HG02981 (cell line): ENCODE data around the gene RNLS.
"Not testable (repeated sequence)": the region's sequence is repeated elsewhere in the genome, so short reads cannot be mapped to it uniquely, and the experiment has no call there.

Experiments used
- ATAC-seq: cut with Tn5 transposase; IDR thresholded peaks from one replicate; pipeline ENCODE4 v1.9.1; 2021; ENCODE audit warnings: mild to moderate bottlenecking, moderate library complexity; ENCODE audit not compliant: unreplicated experiment

RNLS gene

DNA sequence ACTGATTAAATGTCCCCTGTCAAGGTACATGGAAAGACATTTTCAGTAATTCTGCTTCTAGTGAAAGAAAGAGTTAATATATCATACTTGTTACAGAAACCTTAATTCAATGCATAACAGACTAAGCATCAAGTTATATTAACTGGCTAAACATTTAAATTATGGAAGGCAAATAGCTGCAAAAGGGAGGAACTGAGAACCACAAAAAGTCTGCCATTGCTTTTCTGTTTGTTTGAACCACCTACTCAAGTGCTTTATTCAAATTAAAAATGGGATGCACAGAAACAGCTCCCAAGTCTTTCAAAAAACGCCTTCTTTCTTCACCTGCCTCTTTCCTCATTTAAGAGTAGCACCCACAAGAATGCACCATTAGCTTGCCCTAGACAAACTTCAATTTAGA is 271.9 kb downstream of the RNLS start:
- ATAC-seq: no peak

DNA sequence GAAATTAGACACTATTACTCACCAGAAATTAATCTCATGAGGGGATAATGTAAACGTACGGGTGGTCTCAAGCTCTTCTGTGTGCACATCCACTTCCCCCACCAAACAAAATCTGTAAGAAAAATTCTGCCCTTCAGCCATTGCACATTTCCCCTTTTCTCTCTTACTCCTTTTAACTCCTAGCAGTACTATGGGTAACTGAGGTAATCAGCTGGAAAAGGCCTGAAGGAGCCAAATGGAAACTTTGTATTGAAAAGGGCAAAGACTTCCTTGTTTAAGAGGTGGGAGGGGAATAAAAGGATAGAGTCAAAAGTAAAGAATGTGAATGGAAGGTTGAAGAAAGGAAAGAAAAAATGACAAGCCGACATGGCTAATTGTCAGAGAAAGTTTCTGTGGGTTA is 273.8 kb downstream of the RNLS start:
- ATAC-seq: no peak

DNA sequence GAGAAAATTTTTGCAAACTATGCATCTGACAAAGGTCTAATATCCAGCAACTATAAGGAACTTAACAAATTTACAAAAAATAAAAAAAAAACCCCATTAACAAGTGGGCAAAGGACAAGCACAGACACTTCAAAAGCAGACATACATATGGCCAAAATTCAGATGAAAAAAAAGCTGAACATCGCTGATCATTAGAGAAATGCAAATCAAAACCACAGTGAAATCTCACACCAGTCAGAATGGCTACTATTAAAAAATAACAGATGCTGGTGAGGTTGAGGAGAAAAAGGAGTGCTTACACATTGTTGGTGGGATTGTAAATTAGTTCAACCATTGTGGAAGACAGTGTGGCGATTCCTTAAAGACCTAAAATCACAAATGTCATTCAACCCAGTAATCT is 274.8 kb downstream of the RNLS start:
- ATAC-seq: not testable (repeated sequence)

DNA sequence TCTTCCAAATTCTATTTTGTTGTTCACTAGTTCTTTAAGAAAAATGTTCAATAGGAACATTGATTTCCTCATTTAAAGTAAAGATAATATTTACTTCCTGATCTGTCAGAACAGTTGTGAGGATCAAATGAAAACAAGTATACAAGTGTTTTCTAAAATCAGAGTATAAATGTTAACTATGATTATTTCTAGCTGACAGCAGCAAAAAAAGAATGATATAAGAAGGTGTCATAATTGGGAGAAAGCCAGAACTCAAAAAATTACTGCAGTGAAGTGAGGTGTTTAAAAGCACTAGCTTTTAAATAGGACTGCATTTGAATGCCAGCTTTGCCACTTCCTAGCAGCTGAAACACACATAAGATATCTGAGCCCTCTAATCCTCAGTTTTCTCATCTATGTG is 283.3 kb downstream of the RNLS start:
- ATAC-seq: no peak

DNA sequence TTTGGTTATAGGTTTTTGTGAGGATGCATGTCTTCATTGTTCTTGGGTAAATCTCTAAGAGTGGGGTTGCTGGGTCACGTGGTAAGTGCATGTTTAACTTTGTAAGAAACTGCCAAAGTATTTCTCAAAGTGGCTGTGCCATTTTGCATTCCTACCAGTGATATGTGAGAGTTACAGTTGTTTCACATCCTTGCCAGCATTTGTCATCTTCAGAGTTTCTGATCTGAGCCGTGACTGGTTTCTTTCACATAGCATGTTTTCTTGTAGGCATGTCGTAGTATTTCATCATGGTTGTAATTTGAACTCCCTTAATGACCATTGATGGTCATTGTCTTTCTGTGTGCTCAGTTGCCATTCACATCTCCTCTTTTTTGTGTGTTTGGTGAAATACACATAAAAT is 286.0 kb downstream of the RNLS start:
- no peak for ATAC-seq

DNA sequence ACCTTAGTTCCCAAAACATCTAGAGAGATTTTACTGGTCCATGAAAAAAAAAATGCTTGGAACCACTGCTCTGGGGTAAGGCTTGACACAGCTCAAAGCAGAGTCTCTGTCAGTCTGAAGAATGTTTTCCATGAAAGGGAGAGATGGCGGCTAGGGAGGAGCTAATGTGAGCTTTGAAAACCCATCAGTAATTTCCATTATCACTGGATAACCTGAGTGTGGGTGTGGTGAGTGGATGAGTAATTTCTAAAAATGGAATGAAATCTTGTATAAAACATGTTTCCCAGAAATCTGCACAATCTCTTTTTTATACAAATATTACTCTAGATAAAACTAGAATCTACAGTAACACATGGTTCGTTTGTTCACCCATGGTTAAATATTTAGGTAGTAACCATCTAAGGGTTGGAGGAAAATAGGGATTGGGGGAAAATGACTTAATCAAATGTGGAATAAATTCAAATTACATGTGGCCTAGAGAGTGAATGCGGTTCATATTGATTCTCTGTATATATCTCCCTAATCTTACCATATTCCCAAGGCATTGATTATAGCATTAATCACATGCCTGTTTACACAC is 289.4 kb downstream of the RNLS start:
- ATAC-seq: no peak

DNA sequence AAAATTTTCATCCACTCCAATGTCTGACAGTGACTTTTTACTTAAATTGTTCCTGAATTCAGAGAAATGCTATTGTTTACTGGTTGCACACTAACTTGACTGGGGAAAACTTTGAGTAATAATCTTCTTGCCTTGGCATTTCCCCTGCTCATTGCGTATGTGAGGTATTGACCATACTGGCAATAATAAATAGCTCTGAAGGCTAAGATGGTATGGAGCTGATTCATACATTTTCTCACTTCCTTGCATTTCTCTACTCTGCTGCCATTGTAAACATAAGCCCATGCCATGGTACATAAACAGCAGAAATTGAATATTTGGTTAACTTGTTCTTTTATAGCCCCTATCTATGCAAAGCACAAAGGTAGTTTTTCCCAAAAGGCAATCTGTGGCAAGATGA is 290.0 kb downstream of the RNLS start:
- ATAC-seq: no peak

DNA sequence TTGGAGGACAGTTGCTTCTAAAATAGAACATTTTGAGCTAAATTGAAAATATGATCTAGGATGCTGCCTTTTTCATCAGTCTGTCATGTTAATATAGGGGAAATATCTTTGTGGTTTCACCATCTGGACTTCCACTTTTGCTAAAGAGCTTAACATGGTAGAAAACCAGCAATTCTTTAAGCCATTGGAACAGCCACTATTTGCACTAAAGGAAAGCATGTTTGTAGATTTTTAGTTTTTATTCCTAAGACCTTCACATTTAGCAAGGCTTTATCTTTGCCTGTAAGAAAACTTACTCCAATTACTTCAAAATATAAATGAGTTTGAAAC is 291.0 kb downstream of the RNLS start:
- ATAC-seq: no peak

DNA sequence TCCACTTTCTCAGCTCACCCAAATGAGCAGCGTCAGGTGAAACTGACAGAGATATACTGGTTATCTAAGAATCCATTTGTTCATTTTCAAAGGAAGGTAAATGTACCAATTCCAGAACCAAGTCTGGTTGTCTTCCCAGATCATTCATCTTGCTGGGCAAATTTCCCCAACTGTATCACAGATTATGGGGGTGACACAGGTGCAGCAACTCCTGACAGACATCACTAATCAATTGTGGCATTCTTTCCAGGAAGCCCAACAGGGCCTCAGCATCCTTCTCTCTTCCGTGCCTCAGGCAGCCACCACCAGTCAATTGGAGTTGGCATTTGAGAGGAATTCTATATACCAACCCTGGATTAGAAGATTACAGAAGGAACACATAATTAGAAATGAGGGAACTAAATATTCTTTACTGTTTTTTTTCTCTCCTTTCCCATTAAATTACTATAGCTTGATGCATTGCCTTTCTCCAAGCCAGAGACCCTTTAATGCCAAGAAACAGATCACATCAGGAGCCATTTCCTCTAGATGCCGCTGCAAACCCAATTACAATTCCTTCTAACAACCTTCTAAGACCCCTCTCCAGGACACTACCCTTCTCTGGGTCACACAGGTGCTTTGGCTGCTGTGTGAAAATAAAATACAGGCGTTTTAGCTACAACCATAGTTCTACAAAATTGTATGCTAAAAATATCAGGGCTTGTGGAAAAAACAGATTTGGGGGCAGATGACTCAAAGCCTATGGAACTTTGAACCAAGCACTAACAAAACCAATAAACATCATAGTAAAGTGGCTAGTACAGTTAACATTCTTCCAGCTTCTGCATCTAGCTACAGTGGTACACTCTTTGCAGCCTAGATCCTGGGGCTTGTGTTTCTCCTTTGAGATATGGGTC is 291.6 kb downstream of the RNLS start:
- no peak for ATAC-seq

DNA sequence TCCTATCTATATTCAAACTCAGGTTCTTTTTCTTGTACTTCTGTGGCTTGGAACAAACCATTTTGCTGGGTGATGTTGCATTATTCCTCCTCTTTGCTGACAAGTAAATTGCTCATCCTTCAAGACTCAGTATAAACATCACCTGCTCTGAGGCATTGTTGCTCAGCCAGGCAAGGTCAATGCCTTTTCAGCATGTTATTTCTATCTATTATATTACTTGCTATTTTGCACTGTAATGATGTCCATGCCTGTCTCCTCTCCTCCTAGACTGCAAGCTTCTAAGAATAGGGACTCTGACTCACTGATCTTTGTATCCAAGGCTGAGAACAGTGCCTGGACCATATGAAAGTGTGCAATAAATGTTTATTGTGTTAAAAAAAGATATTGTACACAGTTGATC is 293.8 kb downstream of the RNLS start:
- no peak for ATAC-seq

DNA sequence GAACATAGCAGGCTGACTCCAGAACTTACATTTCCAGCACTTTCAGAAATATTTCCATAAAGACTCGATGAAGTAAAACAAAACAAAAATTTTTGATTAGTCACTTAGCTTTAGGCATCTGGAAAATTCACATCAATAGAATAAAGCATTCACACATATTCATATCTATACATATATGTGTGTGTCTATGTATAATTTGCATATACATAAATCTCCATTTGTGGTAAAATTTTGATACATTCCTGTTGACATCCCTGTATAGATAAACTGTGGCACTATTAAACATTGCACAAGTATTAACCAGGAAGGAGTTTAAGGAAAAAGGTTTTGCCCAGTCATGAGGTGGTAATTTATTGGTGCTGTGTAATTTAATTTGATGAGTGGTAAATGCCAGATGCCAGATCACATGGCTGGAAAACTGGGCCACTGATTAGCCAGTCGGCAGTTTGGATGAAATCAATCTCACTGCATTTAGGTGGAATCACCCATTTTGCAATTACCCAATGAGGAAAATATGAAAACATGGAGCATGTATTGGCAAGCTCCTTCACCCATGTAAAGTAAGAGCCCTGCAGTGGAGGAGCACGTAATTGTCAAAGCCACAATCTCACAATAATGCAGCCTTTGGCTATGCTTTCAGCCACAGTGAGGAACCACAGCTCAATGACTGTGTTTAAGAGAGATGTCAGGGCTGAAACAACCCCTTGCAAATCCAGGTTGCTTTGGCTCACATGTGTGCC is 294.6 kb downstream of the RNLS start:
- ATAC-seq: peak; percentile 77

DNA sequence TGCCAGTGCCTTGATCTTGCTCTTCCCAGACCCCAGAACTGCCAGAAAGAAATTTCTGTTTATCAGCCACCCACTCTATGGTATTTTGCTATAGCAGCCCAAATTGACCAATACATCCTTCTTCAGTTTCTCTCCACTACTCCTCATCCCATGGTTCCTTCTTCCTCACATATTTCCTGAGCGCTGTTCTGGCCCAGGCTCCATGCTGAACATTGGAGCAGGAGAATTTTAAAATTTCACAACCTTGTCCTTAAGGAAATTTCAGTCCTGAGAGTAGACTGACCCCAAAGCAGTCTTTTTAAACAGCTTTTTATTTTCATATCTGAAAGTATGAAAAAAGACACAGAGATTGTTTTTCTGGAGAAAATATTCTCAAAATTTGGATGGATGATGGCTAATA is 297.1 kb downstream of the RNLS start:
- ATAC-seq: no peak

DNA sequence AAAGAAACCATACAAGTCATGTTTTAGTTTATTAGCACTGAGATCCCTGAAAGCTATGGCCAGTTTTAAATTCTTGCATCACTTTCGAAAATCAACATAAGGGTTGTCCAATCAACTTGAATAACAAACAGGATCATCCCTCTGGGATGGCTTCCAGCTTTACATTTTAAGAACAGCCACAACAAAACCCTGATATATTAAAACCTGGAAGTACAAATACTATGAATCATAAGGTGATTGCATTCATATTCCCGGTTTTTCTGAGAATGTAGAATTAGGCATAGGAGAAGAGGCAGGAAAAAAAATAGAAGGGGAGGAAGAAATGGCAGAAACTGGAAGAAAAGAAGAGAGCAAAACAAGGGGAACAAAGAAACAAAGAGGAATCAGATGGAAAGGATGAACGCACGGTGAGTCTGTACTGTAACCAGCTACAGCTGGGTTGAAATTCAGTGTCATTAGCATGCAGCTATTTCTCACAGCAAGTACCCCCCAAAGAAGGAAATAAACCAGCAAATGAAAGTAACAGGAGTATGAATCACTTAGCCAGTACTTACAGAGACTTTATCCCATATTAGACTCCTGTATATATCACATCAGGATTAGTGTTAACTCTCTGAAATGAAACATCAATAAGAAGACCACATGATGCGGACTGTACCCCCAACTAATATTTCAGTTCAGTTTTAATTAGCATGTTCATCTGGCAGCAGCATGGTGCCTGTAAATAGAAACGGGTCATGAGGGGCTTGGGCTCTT is 301.3 kb downstream of the RNLS start:
- no peak for ATAC-seq

DNA sequence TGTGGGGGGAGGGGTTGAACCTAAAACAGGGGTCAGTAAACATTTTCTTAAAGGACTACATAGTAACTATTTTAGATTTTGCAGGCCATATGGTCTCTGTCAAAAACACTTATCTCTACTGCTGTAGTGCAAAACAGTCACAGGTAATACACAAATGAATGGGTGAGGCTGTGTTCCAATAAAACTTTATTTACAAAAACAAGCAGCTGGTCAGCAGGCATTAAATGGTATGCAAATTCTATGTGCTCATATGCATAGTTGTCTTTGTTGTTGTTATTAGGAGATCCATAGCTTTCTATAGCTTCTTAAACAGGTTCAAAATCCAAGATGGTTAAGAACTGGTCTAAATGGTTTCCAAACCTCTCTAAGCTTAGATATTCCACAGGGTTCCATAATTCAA is 302.6 kb downstream of the RNLS start:
- ATAC-seq: no peak

DNA sequence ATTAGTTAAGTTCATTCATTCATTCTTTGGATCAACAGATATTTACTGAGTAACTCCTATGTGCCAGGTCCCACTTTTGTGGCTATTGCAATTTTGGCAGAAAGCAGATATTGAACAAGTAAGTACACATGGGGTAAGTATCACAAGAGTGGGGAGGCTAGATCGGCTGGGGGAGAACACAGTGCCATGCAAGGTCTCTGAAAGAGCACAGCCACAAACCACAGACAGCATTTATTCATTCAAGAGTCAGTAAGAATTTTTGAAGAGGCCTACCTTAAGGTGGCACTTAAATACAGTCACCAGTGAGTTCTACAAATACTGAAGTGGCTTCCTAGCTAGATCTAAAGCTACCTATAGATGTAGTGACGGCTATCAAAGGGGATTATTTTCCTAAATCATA is 304.2 kb downstream of the RNLS start:
- no peak for ATAC-seq

DNA sequence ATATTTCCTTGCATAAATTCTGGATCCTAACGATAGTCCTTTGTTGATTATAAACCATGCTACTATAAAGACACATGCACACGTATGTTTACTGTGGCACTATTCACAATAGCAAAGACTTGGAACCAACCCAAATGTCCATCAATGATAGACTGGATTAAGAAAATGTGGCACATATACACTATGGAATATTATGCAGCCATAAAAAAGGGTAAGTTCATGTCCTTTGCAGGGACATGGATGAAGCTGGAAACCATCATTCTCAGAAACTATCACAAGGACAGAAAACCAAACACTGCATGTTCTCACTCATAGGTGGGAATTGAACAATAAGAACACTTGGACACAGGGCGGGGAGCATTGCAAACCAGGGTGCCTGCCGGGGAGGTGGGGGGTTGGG is 306.2 kb downstream of the RNLS start:
- not testable (repeated sequence) for ATAC-seq

DNA sequence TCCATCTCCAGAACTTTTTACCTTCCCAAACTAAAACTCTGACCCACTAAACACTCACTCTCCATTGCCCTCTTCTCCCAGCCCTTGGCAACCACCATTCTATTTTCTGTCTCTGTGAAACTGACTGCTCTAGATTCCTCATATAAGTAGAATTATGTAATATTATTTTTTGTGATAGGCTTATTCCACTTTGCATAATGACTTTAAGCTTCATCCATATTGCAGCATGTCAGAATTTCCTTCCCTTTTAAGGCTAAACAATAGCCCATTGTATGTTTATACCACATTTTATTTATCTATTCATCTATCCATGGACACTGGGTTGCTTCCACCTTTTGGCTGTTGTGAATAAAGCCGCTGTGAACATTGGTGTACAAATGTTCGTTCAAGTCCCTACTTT is 308.8 kb downstream of the RNLS start:
- no peak for ATAC-seq

DNA sequence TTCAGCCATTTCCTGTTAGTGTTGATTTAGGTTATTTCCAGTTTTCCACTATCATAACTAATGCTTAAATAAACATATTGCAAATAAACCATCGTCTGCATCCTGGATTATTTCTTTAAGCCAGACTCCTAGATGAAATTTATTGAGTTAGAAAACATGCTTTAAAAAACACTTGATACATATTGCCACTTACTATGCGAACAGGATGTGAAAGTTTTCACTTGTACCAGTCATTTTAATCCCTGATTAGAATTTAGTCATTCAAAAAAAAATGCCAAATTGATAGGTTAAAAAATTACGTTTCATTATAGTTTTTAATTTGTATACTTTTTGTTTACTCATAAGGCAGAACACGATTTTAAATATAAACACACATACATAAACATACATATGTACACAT is 309.6 kb downstream of the RNLS start:
- ATAC-seq: no peak

DNA sequence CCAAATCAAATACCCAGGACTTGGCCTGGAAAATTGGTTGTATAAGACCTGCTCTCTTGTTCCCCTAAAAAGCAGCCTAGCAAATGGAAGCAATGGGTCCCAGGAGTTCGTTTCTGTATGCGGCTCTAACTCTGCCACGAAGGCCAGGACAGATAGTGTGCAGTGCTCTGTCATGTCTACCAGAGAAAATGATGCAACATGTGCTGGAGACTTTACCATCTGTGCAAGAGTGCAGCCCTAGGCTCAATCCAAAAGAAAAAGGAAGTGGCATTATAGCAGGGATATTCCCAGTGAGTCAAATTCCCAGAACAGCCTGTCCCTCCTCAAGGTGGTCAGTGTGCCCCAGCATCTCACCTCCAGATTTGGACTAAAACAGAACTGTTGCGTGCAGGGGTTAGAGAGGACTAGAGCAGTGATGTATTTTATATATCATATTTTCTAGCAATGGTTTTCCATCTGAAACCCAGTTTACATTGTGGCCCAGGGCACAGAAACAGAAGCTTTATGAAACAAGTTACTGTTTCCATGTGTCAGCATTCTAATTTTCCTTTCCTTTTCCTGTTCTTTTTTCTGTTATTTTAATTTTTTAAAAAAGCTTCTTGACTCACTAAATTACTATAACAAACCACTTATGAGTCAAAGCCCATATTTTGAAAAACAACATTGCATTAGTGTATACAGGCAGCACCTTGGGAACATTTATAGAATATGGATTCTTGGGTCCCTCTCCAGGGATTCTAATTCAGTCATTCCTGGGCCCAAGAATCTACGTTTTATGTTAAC is 311.2 kb downstream of the RNLS start:
- ATAC-seq: peak; percentile 17

DNA sequence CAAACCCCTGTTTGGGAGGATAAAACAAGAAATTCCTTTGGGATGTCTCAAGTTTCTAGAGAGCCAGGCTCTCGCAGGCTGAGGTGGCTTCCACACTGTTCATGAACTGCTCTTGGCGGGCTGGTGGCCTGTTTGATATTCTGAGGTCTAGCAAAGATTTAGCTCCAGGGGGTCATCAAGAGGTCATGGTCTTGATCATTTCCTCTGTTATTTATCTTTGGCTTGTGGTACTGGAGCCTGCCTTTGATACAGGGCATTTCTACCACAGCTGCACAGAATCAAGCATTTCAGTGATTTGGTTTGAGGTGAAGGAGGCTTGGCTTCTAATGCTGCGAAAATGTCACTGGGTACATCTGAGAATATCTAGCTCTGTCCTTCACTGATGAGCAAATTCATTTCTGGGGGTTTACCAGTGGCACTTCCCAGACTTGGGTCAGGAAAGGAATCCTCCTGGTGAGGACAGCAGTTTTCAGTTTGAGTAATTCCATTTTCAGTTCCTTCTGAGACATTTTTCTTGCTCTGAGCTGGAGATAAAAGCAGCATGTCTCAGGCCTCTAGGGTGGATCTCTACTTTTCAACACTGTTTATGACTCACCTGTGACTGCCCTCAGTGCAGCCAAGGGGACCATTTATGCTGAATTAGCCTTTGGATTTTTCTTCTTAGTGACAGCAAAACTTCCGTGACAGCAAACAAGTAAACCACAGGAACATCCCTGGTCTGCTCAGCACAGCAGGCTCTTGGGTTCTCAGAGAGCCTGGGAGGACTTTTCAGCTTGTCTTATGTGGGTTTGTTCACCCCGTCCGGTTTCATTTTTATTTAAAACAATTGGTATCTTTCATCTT is 312.0 kb downstream of the RNLS start:
- peak; percentile 88 for ATAC-seq
